Breast epithelium (tissue), 3 donors: Measurements from ENCODE around the gene EPHA1.

Experiments
- CTCF ChIP-seq, 3 donors: fragments of 450-650 bp; IDR thresholded peaks; one replicate each; pipeline ENCODE4 v1.5.1; 2016 to 2017; ENCODE audit warnings: antibody characterized with exemption in 3 of 3, mild to moderate bottlenecking in 3 of 3, moderate library complexity in 3 of 3
- POLR2AphosphoS5 ChIP-seq, 3 donors: sonication (generic); formaldehyde crosslinking; IDR thresholded peaks; one replicate each; pipeline ENCODE4 v1.6.1; 2017; ENCODE audit warnings: antibody characterized with exemption in 3 of 3

GRCh38 chr7:143341842-143342241, 66.8 kb downstream of the EPHA1 start:
- no peak for TF ChIP-seq CTCF (IDR thresholded peaks at IDR 0.05)
- TF ChIP-seq POLR2AphosphoS5 (IDR thresholded peaks at IDR 0.05) = no peak
